Panc1 (cell line): ENCODE results near the gene DMBX1.

ENCODE experiments used
- CTCF ChIP-seq: fragments of 450-650 bp; IDR thresholded peaks from 2 replicates; pipeline ENCODE4 v1.5.1; 2017; ENCODE audit warnings: mild to moderate bottlenecking
- POLR2AphosphoS5 ChIP-seq: IDR thresholded peaks from 2 replicates; pipeline ENCODE4 v1.6.1; 2012; ENCODE audit warnings: mild to moderate bottlenecking, low read depth, low read length, moderate library complexity

- TF ChIP-seq CTCF (no peak), POLR2AphosphoS5 (no peak)
Measured at GRCh38 chr1:46491443-46492268, 2.0 kb downstream of the DMBX1 start.
